ENCODE data around the gene SH3RF3. TPM values are rescaled to one million over a fixed set of nuclear protein-coding genes. Genes with fewer than 3 reads are reported as not detected.

Gene SH3RF3
- total RNA-seq, 1 donor from 2014 or later: 0.28 TPM

- H3K4me3 ChIP-seq: no peak overlapping the region
- Mint-ChIP-seq H3K4me3 (no peak overlapping the region), H3K36me3 (peaks cover 3% of the 10 kb centered on the region), H3K27ac (no peak overlapping the region), H3K9me3 (peaks cover 3% of the 10 kb centered on the region), H3K27me3 (ENCODE audit: insufficient read depth, low read depth) (peaks cover 6% of the 10 kb centered on the region), H3K4me1 (peaks cover 3% of the 10 kb centered on the region)
- H3K27ac ChIP-seq: no peak overlapping the region
- H3K36me3 ChIP-seq: no peaks in the 10 kb centered on the region
- H3F3A ChIP-seq (ENCODE audit: low read depth): no peaks in the 10 kb centered on the region
- H3K27me3 ChIP-seq: no peaks in the 10 kb centered on the region
- H4K20me1 ChIP-seq (ENCODE audit: low read depth): no peaks in the 10 kb centered on the region
- no peaks in the 10 kb centered on the region for H3K9me3 ChIP-seq (ENCODE audit: low read depth)
- no peak overlapping the region for H3K9ac ChIP-seq
- DNase-seq (ENCODE audit: low spot score): no peak
- H3K4me1 ChIP-seq: no peaks in the 10 kb centered on the region
- no peak for TF ChIP-seq EZH2phosphoT487 (IDR thresholded peaks at IDR 0.05)
- no peak for TF ChIP-seq CTCF (IDR thresholded peaks at IDR 0.05)
- TF ChIP-seq EZH2 (IDR thresholded peaks at IDR 0.05): no peak
- H3K4me2 ChIP-seq: no peak overlapping the region
- H2AFZ ChIP-seq (replicated peaks): no peak overlapping the region
- no peaks in the 10 kb centered on the region for H3K79me2 ChIP-seq (ENCODE audit: low read depth)
Measured at GRCh38 chr2:109248590-109248989, 119.6 kb downstream of the SH3RF3 start.

DNA sequence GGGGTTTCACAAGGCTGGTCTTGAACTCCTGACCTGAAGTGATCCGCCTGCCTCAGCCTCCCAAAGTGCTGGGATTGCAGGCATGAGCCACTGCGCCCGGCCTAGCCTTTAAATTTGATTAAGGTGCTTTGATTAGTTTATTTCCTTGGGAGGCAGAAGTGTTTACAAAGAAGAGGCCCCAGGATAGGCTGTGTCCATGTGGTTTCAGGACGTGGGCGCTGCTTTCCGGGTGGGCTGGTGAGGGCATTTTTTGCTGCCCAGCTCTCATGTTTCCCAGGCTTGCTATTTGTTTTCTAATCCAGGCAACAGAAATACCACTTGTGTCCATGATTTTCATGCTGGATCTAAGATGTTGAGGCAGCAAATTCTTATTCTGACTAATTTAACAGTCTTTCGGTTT, 124.2 kb downstream of the SH3RF3 start:
- H3K79me2 ChIP-seq (ENCODE audit: low read depth): no peaks in the 10 kb centered on the region
- DNase-seq (ENCODE audit: low spot score): no peak
- no peaks in the 10 kb centered on the region for H3K9me3 ChIP-seq (ENCODE audit: low read depth)
- no peaks in the 10 kb centered on the region for H3F3A ChIP-seq (ENCODE audit: low read depth)
- H4K20me1 ChIP-seq (ENCODE audit: low read depth): no peaks in the 10 kb centered on the region
- no peak overlapping the region for H2AFZ ChIP-seq (replicated peaks)
- H3K4me2 ChIP-seq: no peak overlapping the region
- TF ChIP-seq EZH2phosphoT487 (IDR thresholded peaks at IDR 0.05): no peak
- H3K4me1 ChIP-seq: no peaks in the 10 kb centered on the region
- Mint-ChIP-seq H3K9me3 (no peaks in the 10 kb centered on the region), H3K27ac (no peak overlapping the region), H3K27me3 (ENCODE audit: insufficient read depth, low read depth) (peaks cover 3% of the 10 kb centered on the region), H3K36me3 (no peaks in the 10 kb centered on the region), H3K4me3 (no peak overlapping the region), H3K4me1 (peaks cover 2% of the 10 kb centered on the region)
- H3K4me3 ChIP-seq: no peak overlapping the region
- H3K36me3 ChIP-seq: no peaks in the 10 kb centered on the region
- H3K27ac ChIP-seq: no peak overlapping the region
- no peak overlapping the region for H3K9ac ChIP-seq
- H3K27me3 ChIP-seq: no peaks in the 10 kb centered on the region

- no peaks in the 10 kb centered on the region for H3K4me1 ChIP-seq
- no peaks in the 10 kb centered on the region for H3K9me3 Mint-ChIP-seq
- no peaks in the 10 kb centered on the region for H3K36me3 ChIP-seq
- no peaks in the 10 kb centered on the region for H3K27me3 ChIP-seq
- no peak overlapping the region for H3K27ac Mint-ChIP-seq
- H3K4me2 ChIP-seq: no peak overlapping the region
- no peak overlapping the region for H3K4me3 ChIP-seq
- H3K4me1 Mint-ChIP-seq: peaks cover 5% of the 10 kb centered on the region
- no peak overlapping the region for H3K9ac ChIP-seq
- H3K9me3 ChIP-seq (ENCODE audit: low read depth): no peaks in the 10 kb centered on the region
- no peak overlapping the region for H3K4me3 Mint-ChIP-seq
- TF ChIP-seq EZH2phosphoT487 (IDR thresholded peaks at IDR 0.05): no peak
- TF ChIP-seq EZH2 (IDR thresholded peaks at IDR 0.05): no peak
- TF ChIP-seq CTCF (IDR thresholded peaks at IDR 0.05): no peak
- H3K36me3 Mint-ChIP-seq: no peaks in the 10 kb centered on the region
- H2AFZ ChIP-seq (replicated peaks): no peak overlapping the region
- H3F3A ChIP-seq (ENCODE audit: low read depth): no peaks in the 10 kb centered on the region
- no peaks in the 10 kb centered on the region for H3K79me2 ChIP-seq (ENCODE audit: low read depth)
- no peak overlapping the region for H3K27ac ChIP-seq
- peaks cover 3% of the 10 kb centered on the region for H3K27me3 Mint-ChIP-seq (ENCODE audit: insufficient read depth, low read depth)
- DNase-seq (ENCODE audit: low spot score): no peak
- H4K20me1 ChIP-seq (ENCODE audit: low read depth): no peaks in the 10 kb centered on the region
Measured at GRCh38 chr2:109254174-109254904, 125.3 kb downstream of the SH3RF3 start.

GRCh38 chr2:109255654-109256053, 126.6 kb downstream of the SH3RF3 start:
- Histone ChIP-seq H2AFZ (replicated peaks) (no peak overlapping the region), H3F3A (ENCODE audit: low read depth) (no peaks in the 10 kb centered on the region), H3K36me3 (no peaks in the 10 kb centered on the region), H3K27ac (no peak overlapping the region), H3K79me2 (ENCODE audit: low read depth) (no peaks in the 10 kb centered on the region), H3K4me3 (no peak overlapping the region), H3K27me3 (no peaks in the 10 kb centered on the region), H3K4me2 (no peak overlapping the region), H3K9me3 (ENCODE audit: low read depth) (no peaks in the 10 kb centered on the region), H3K9ac (no peak overlapping the region), H3K4me1 (no peaks in the 10 kb centered on the region), H4K20me1 (ENCODE audit: low read depth) (no peaks in the 10 kb centered on the region)
- TF ChIP-seq CTCF (IDR thresholded peaks at IDR 0.05): no peak
- TF ChIP-seq EZH2 (IDR thresholded peaks at IDR 0.05): no peak
- no peak for TF ChIP-seq EZH2phosphoT487 (IDR thresholded peaks at IDR 0.05)
- Mint-ChIP-seq H3K4me1 (peaks cover 12% of the 10 kb centered on the region), H3K9me3 (no peaks in the 10 kb centered on the region), H3K36me3 (no peaks in the 10 kb centered on the region), H3K27ac (no peak overlapping the region), H3K4me3 (no peak overlapping the region), H3K27me3 (ENCODE audit: insufficient read depth, low read depth) (peaks cover 3% of the 10 kb centered on the region)
- no peak for DNase-seq (ENCODE audit: low spot score)
